OCI-LY3 (cell line): ENCODE results near the gene PERP.

Experiments used
- H2AFZ ChIP-seq: fragments of 200-600, 300-600 bp; shearing (Covaris generic); 2 replicates; pipeline ENCODE4 v1.6.0; 2014; ENCODE audit warnings: antibody characterized with exemption, low read depth, low read length
- H3K27ac ChIP-seq: fragments of 200-600, 300-600 bp; sonication (generic); 2 replicates; pipeline ENCODE4 v1.5.1; 2014; ENCODE audit warnings: mild to moderate bottlenecking, low read length, moderate library complexity, mixed read lengths
- H3K27me3 ChIP-seq: fragments of 200-600, 300-600 bp; sonication (generic); 2 replicates; pipeline ENCODE4 v1.6.1; 2014; ENCODE audit warnings: low read depth, low read length, mixed read lengths
- H3K36me3 ChIP-seq: fragments of 200-600, 300-600 bp; sonication (generic); replicated peaks from 2 replicates; pipeline ENCODE3; 2014; ENCODE audit warnings: low read depth, low read length, mixed read lengths
- H3K4me1 ChIP-seq: fragments of 300-600, 200-600 bp; sonication (generic); 2 replicates; pipeline ENCODE4 v1.6.1; 2014; ENCODE audit warnings: low read length, mixed read lengths
- H3K4me2 ChIP-seq: fragments of 200-600, 300-600 bp; sonication (generic); 2 replicates; pipeline ENCODE4 v1.6.1; 2014; ENCODE audit warnings: low read length, mixed read lengths
- H3K4me3 ChIP-seq: fragments of 300-600, 200-600 bp; sonication (generic); 2 replicates; pipeline ENCODE4 v1.5.1; 2014; ENCODE audit warnings: antibody characterized with exemption, mild to moderate bottlenecking, low read length, moderate library complexity
- H3K79me2 ChIP-seq: fragments of 300-600, 200-600 bp; shearing (Covaris generic); 2 replicates; pipeline ENCODE4 v1.6.1; 2014; ENCODE audit warnings: mild to moderate bottlenecking, low read length, mixed read lengths
- H3K9ac ChIP-seq: fragments of 300-600, 200-600 bp; shearing (Covaris generic); 2 replicates; pipeline ENCODE4 v1.6.0; 2014; ENCODE audit warnings: mild to moderate bottlenecking, low read length, moderate library complexity
- H3K9me3 ChIP-seq: fragments of 200-600, 300-600 bp; shearing (Covaris generic); 2 replicates; pipeline ENCODE4 v1.6.1; 2014; ENCODE audit warnings: low read length, mixed read lengths; ENCODE audit not compliant: insufficient read depth
- H4K20me1 ChIP-seq: fragments of 200-600, 300-600 bp; sonication (generic); 2 replicates; pipeline ENCODE4 v1.6.1; 2016; ENCODE audit warnings: low read length, mixed read lengths; ENCODE audit not compliant: insufficient read depth
- CTCF ChIP-seq: fragments of 200-600, 300-600 bp; sonication (generic); IDR thresholded peaks from 2 replicates; pipeline ENCODE4 v1.5.1; 2014; ENCODE audit warnings: antibody characterized with exemption, low read length, low read depth
- EZH2phosphoT487 ChIP-seq: fragments of 200-600 bp; shearing (Covaris generic); IDR thresholded peaks from 2 replicates; pipeline ENCODE4 v1.6.1; 2018; ENCODE audit warnings: antibody characterized with exemption, mixed run types, low read depth

PERP gene

DNA sequence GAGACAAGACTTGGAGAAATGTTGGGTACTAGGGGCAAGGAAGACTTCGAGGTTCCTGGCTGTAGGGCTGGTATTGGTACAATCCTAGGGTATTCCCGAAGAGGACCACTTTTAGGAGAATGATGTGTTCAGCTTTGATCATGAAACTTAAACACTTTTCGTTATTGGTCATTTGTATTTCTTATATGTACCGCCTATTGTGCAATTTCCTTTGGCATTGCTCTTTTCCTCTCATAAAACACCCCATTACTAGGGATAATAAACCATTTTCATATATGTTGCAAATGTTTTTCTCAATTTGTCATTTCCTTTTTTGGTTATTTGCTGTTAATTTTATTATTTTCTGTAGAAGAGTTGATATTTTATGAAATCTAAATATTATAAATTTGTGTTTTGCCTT is 35.6 kb upstream of the PERP start:
- no peak overlapping the region for H3K4me3 ChIP-seq
- no peaks in the 10 kb centered on the region for H3K9me3 ChIP-seq
- peaks cover 10% of the 10 kb centered on the region for H3K4me1 ChIP-seq
- TF ChIP-seq EZH2phosphoT487, result no peak
- TF ChIP-seq CTCF, result no peak
- H3K79me2 ChIP-seq, result no peaks in the 10 kb centered on the region
- no peaks in the 10 kb centered on the region for H3K36me3 ChIP-seq
- H3K9ac ChIP-seq, result no peak overlapping the region
- H3K4me2 ChIP-seq, result no peak overlapping the region
- H3K27me3 ChIP-seq, result peaks cover 9% of the 10 kb centered on the region; the same call in 1 of the 2 replicates
- H4K20me1 ChIP-seq, result no peaks in the 10 kb centered on the region
- no peak overlapping the region for H3K27ac ChIP-seq
- no peak overlapping the region for H2AFZ ChIP-seq

DNA sequence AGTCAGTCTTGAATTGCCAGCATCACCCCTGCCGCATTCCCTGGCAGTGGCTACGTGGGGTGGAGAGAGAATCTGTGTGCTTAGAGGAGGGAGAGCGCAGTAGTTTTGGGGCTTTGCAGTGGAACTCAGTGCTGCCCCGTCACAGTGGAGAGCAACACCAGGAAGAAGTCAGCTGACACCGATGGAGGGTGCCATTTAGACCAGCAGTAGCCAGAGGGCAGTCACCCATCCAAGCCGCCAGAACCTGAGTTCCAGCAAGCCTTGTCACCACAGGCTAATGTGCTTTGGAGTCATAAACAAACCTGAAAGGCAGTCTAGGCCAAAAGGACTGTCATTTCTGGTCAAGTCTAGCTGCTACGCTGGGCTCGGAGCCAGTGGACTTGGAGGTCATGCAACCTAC is 22.0 kb upstream of the PERP start:
- H3K27me3 ChIP-seq, result no peaks in the 10 kb centered on the region
- H3K9me3 ChIP-seq, result no peaks in the 10 kb centered on the region
- H2AFZ ChIP-seq, result no peak overlapping the region
- H3K27ac ChIP-seq, result no peak overlapping the region
- no peak for TF ChIP-seq EZH2phosphoT487
- TF ChIP-seq CTCF, result no peak
- H4K20me1 ChIP-seq, result no peaks in the 10 kb centered on the region
- no peak overlapping the region for H3K4me2 ChIP-seq
- H3K4me3 ChIP-seq, result no peak overlapping the region
- H3K36me3 ChIP-seq, result no peaks in the 10 kb centered on the region
- no peaks in the 10 kb centered on the region for H3K79me2 ChIP-seq
- no peak overlapping the region for H3K9ac ChIP-seq
- no peaks in the 10 kb centered on the region for H3K4me1 ChIP-seq

DNA sequence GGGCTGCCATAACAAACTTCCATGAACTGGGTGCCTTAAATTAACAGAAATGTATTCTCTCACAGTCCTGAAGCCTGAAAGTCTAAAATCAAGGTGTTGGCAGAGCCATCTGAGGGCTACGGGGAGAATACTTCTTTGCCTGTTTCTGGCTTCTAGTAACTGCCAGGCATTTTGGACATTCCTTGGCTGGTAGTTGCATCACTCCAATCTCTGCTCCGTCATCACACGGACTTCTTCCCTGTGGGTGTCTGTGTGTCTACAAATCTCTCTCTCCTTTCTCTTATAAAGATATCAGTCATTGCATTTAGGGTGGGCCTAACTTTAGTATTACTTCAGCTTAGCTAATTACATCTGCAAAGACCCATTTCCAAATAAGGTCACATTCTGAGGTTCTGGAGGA is 20.9 kb upstream of the PERP start:
- Histone ChIP-seq H2AFZ (no peak overlapping the region), H3K9ac (no peak overlapping the region), H3K9me3 (no peaks in the 10 kb centered on the region), H3K79me2 (no peaks in the 10 kb centered on the region), H3K4me1 (no peaks in the 10 kb centered on the region), H3K27ac (no peak overlapping the region), H3K36me3 (no peaks in the 10 kb centered on the region), H3K4me3 (no peak overlapping the region), H3K4me2 (no peak overlapping the region), H3K27me3 (no peaks in the 10 kb centered on the region), H4K20me1 (no peaks in the 10 kb centered on the region)
- no peak for TF ChIP-seq CTCF
- TF ChIP-seq EZH2phosphoT487, result no peak

- Histone ChIP-seq H3K79me2 (no peaks in the 10 kb centered on the region), H4K20me1 (no peaks in the 10 kb centered on the region), H3K9ac (no peak overlapping the region)
These were observed 16.9 kb upstream of the PERP start for GRCh38 chr6:138124096-138124495.

More at GRCh38 chr6:138124096-138124495, 16.9 kb upstream of the PERP start:
- H3K4me3 ChIP-seq, result no peak overlapping the region
- H3K4me2 ChIP-seq, result no peak overlapping the region
- H3K27ac ChIP-seq, result no peak overlapping the region
- H3K27me3 ChIP-seq, result 0 out of 2 replicates have a peak, but pooled peaks cover 3% of the 10 kb centered on the region
- no peaks in the 10 kb centered on the region for H3K36me3 ChIP-seq
- H2AFZ ChIP-seq, result no peak overlapping the region
- H3K4me1 ChIP-seq, result no peaks in the 10 kb centered on the region
- no peak for TF ChIP-seq CTCF
- no peak for TF ChIP-seq EZH2phosphoT487
- H3K9me3 ChIP-seq, result no peaks in the 10 kb centered on the region
